Sigmoid colon (tissue), 7 donors: ENCODE measurements around the gene P2RY14. TPM values are rescaled to one million over a fixed set of nuclear protein-coding genes. Genes with fewer than 3 reads are reported as not detected.
"Not testable (repeated sequence)": the region's sequence is repeated elsewhere in the genome, so short reads cannot be mapped to it uniquely, and the experiment has no call there.

Source experiments
- DNase-seq: peaks from one replicate; pipeline ENCODE4 v3.0.0-alpha.2; 2019
- H3K27ac ChIP-seq, 4 donors: fragments of 200-600 bp; sonication (generic); one replicate each; pipeline ENCODE4 v1.5.1; 2016 to 2019; ENCODE audit warnings: mild to moderate bottlenecking in 1 of 4
- H3K27me3 ChIP-seq, 3 donors: fragments of 200-600 bp; sonication (generic); one replicate each; pipeline ENCODE4 v1.5.1; 2019; ENCODE audit warnings: mild to moderate bottlenecking in 1 of 3
- H3K36me3 ChIP-seq, 4 donors: fragments of 200-600 bp; sonication (generic); one replicate each; pipeline ENCODE4 v1.5.1; 2016 to 2019
- H3K4me1 ChIP-seq, 4 donors: fragments of 200-600 bp; sonication (generic); one replicate each; pipeline ENCODE4 v1.5.1; 2017 to 2019
- H3K4me3 ChIP-seq, 4 donors: fragments of 200-600 bp; sonication (generic); one replicate each; pipeline ENCODE4 v1.5.1; 2017 to 2019; ENCODE audit warnings: mild to moderate bottlenecking in 2 of 4, moderate library complexity in 1 of 4
- H3K9me3 ChIP-seq, 4 donors: fragments of 200-600 bp in 3 of 4; sonication (generic) in 3 of 4; one replicate each; pipeline versions ENCODE4 v1.5.1 to v1.6.1; 2013 to 2019
- EP300 ChIP-seq, 4 donors: sonication (generic); formaldehyde crosslinking; IDR thresholded peaks; one replicate each; pipeline ENCODE4 v1.6.1; 2017; ENCODE audit warnings: antibody characterized with exemption in 4 of 4
- POLR2A ChIP-seq, 2 donors: fragments of 450-650 bp; IDR thresholded peaks; one replicate each; pipeline ENCODE4 v1.6.1; 2016; ENCODE audit warnings: antibody characterized with exemption in 2 of 2, mild to moderate bottlenecking in 2 of 2, moderate library complexity in 2 of 2
- POLR2AphosphoS5 ChIP-seq, 4 donors: sonication (generic); formaldehyde crosslinking; IDR thresholded peaks; one replicate each; pipeline ENCODE4 v1.6.1; 2017; ENCODE audit warnings: antibody characterized with exemption in 4 of 4
- WGBS, 2 donors: extraction: QIAGEN DNeasy Blood & Tissue Kit; methylation state at CpG; one replicate each; pipeline ENCODE4 v1.1.7; 2013; 5-methylcytosine and 5-hydroxymethylcytosine counted together
- intact Hi-C: fragments of 100-400 bp; cut with DNase I; formaldehyde crosslinking; loops from one replicate; pipeline ENCODE4 v1.15.1; 2023
- polyA plus RNA-seq, 3 donors: library from polyadenylated mRNA; stranded (reverse); fragments of 200-250 nt; gene quantifications; one replicate each; pipeline ENCODE4 v1.2.3, GENCODE V29; 2013
- total RNA-seq, 4 donors: library from RNA; depleted of rRNA; stranded (reverse); fragments of >200 nt; gene quantifications; one replicate each; pipeline ENCODE4 v1.1.0, GENCODE V29; 2016
- TF ChIP-seq, protein P1 (sequence below), 4 experiments: fragments of 450-650 bp in 3 of 4; fragments of 200-600 bp in 1 of 4; IDR thresholded peaks; one replicate each; pipeline ENCODE4 v1.5.1; 2016 to 2019; ENCODE audit warnings: antibody characterized with exemption in 4 of 4, mild to moderate bottlenecking in 3 of 4, moderate library complexity in 2 of 4
- donor health status: healthy with polysubstance abuse.
- donor health status: Bipolar disorder and iron deficiency.
- donor health status: healthy.

The P2RY14 gene
- total and polyA plus RNA-seq, 7 donors = 2.5 to 26.7 (median 6.5) TPM

DNA sequence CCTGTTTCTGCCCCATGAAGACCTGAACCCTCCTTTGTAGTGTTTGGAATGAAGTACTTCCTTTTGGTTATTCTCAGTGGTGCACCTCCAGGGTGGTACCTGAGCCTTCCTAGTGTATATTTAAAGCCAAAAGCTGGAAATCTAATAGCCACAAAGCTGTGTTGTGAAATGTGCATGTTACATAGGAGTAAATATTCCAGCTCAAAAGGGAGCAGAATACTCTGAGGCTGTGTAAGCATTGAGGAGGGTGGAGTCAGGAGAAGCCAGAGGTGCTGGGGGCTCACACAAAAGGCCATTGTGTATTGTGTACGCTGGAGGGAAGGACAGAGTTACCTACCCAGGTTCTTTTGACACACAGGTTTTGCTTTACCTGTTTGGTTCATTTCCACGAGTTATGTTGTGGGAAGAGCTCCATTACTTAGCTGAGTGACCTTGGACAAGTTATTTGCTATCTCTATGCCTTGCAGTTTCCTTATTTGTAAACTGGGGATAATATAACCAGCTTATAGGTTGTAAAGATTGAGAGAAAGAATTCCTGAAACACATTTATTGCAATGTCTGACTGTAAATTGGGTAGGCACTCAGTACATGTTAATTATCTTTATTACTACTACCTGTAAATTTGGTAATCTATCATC, 100.0 kb downstream of the P2RY14 start:
- H3K9me3 ChIP-seq = no peaks in the 10 kb centered on the region
- intact Hi-C loops = no loop called here
- H3K4me1 ChIP-seq = no peaks in the 10 kb centered on the region
- no peaks in the 10 kb centered on the region for H3K36me3 ChIP-seq
- WGBS, 2 donors = 21 to 75% methylated on average over 2 of the region's 2 CpGs
- DNase-seq = no peak
- H3K27ac ChIP-seq = no peak overlapping the region
- no peaks in the 10 kb centered on the region for H3K27me3 ChIP-seq
- no peak overlapping the region for H3K4me3 ChIP-seq
- TF ChIP-seq, protein P1, sequence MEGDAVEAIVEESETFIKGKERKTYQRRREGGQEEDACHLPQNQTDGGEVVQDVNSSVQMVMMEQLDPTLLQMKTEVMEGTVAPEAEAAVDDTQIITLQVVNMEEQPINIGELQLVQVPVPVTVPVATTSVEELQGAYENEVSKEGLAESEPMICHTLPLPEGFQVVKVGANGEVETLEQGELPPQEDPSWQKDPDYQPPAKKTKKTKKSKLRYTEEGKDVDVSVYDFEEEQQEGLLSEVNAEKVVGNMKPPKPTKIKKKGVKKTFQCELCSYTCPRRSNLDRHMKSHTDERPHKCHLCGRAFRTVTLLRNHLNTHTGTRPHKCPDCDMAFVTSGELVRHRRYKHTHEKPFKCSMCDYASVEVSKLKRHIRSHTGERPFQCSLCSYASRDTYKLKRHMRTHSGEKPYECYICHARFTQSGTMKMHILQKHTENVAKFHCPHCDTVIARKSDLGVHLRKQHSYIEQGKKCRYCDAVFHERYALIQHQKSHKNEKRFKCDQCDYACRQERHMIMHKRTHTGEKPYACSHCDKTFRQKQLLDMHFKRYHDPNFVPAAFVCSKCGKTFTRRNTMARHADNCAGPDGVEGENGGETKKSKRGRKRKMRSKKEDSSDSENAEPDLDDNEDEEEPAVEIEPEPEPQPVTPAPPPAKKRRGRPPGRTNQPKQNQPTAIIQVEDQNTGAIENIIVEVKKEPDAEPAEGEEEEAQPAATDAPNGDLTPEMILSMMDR (IDR thresholded peaks at IDR 0.05) = no peak
- TF ChIP-seq POLR2AphosphoS5 (IDR thresholded peaks at IDR 0.05) = no peak
- TF ChIP-seq POLR2A (IDR thresholded peaks at IDR 0.05) = no peak
- no peak for TF ChIP-seq EP300 (IDR thresholded peaks at IDR 0.05)

DNA sequence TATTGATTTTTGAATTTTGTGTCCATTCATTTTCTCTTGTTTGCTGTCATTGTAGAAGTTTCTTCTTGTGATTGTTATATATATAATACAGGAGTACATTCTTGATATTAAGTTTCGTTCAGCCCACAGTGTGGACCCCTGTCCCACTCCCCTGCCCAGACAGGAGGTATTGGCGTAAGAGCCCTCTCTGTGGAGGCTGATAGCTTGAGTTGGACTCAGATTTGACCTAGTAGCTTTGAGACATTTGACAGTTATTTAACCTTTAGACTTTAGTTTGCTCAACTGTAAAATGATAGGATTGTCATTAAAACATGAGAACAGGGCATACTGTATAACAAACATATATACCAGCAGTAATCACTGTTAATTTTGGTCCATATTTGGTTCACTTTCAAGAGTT, 102.4 kb downstream of the P2RY14 start:
- Histone ChIP-seq H3K4me3 (no peak overlapping the region), H3K36me3 (no peaks in the 10 kb centered on the region), H3K4me1 (no peaks in the 10 kb centered on the region), H3K27ac (no peak overlapping the region), H3K27me3 (no peaks in the 10 kb centered on the region), H3K9me3 (no peaks in the 10 kb centered on the region)
- WGBS, 2 donors = 94 to 95% methylated on average over 2 of the region's 2 CpGs
- intact Hi-C loops = no loop called here
- DNase-seq = no peak
- no peak for TF ChIP-seq EP300 (IDR thresholded peaks at IDR 0.05)
- no peak for TF ChIP-seq POLR2AphosphoS5 (IDR thresholded peaks at IDR 0.05)
- no peak for TF ChIP-seq POLR2A (IDR thresholded peaks at IDR 0.05)
- TF ChIP-seq, protein P1 (IDR thresholded peaks at IDR 0.05) = no peak

DNA sequence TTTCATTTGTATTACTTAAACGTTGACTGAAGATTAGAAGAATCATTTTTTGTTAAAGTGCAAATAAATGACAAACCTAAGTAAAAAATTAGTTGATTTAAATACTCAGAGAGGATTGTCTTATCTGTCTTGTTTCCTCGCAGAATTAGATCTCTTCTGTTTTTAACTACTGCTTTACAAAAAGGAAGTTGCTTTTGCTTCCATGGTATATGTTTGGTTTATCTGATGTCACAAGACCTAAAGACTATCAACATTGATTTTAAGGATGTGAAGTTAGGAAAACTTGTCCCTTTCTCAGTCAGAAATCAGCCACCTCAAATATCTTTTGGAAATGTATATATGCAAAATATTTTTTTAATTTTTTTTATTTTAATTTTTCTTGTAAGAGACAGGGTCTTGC, 104.0 kb downstream of the P2RY14 start:
- TF ChIP-seq POLR2A (IDR thresholded peaks at IDR 0.05) (no peak), POLR2AphosphoS5 (IDR thresholded peaks at IDR 0.05) (no peak), EP300 (IDR thresholded peaks at IDR 0.05) (no peak)
- TF ChIP-seq, protein P1 (IDR thresholded peaks at IDR 0.05) = no peak
- no peaks in the 10 kb centered on the region for H3K27me3 ChIP-seq
- no peaks in the 10 kb centered on the region for H3K4me1 ChIP-seq
- intact Hi-C loops = no loop called here
- no peaks in the 10 kb centered on the region for H3K9me3 ChIP-seq
- DNase-seq = no peak
- 63 to 73% methylated on average over 2 of the region's 2 CpGs for WGBS, 2 donors
- no peaks in the 10 kb centered on the region for H3K36me3 ChIP-seq
- H3K27ac ChIP-seq = no peak overlapping the region
- H3K4me3 ChIP-seq = no peak overlapping the region

DNA sequence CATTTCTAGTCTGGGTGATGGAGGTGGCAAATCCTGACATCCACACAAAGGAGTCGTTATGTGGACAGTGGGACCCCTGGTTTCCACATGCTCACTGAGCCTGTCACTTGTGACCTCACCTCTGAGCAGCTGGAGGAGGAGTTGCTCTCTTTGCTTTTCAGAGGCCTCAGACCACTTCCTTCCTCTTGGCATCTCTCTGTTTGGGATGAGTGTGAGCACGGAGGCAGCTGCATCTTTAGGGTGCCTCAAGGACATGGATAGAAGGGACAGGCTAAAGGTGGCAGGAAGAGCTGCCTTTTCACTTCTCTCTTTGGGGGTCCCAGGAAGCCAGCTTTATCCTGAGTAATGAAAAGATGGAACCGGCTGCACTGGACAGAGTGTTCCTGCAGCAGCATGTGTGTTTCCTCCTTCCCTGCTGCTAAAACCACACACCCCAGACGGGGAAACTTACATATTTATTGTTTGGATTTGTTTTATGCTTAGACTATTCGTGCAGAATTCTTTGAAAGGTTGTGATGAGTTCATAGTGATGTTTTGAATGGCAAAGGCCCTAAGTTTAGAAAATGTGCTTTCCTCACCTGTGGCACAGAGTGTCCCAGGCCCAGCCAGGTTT, 107.1 kb downstream of the P2RY14 start:
- no peaks in the 10 kb centered on the region for H3K27me3 ChIP-seq
- no peak for TF ChIP-seq POLR2A (IDR thresholded peaks at IDR 0.05)
- TF ChIP-seq POLR2AphosphoS5 (IDR thresholded peaks at IDR 0.05) = peak in 1 of 4 donors; percentile 16
- peak in 1 of 4 donors; percentile 62 for TF ChIP-seq EP300 (IDR thresholded peaks at IDR 0.05)
- TF ChIP-seq, protein P1 (IDR thresholded peaks at IDR 0.05) = no peak
- peak overlapping the region in 3 of 4 donors; percentile 28 to 51 (median 48) for H3K27ac ChIP-seq
- no peak overlapping the region for H3K4me3 ChIP-seq
- WGBS, 2 donors = 29 to 50% methylated on average over 5 of the region's 5 CpGs
- H3K9me3 ChIP-seq = no peaks in the 10 kb centered on the region
- peak; percentile 64 for DNase-seq
- no peaks in the 10 kb centered on the region for H3K4me1 ChIP-seq
- intact Hi-C loops = no loop called here
- no peaks in the 10 kb centered on the region for H3K36me3 ChIP-seq

DNA sequence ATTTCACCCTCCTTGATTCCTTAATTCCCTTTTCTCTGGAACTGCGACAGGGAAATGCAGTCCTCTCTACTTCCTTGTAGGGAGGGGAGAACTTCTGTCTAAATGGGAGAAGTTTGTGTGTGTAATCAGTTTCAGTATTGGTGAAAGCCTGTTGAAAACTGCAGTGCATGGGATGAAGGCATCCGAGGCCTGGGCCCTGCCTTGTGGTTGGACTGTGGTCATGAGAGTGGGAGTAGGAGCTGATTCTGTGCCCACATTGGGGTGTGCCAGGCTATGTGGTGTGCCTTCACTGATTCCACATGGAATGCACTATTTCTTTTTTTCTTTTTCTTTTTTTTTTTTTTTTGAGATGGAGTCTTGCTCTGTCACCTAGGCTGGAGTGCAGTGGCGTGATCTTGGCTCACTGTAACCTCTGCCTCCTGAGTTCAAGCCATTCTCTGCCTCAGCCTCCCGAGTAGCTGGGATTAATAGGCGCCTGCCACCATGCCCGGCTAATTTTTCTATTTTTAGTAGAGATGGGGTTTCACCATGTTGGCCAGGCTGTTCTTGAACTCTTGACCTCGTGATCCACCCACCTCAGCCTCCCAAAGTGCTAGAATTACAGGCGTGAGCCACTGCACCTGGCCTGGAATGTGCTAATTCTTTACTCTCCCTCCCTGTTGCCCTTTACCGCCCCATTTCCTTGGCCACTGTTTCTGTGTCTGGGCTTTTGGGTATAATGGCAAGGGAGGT, 108.2 kb downstream of the P2RY14 start:
- H3K36me3 ChIP-seq, H3K9me3 ChIP-seq, H3K4me3 ChIP-seq, H3K27me3 ChIP-seq, H3K4me1 ChIP-seq: not testable (repeated sequence)
- intact Hi-C loops = loop anchor here (5.0 to 10.0 kb wide), 3 partner anchors 57 to 745 kb away; partner anchors contain the start of gene P2RY13
- 65 to 75% methylated on average over 9 of the region's 9 CpGs for WGBS, 2 donors
- peak overlapping the region; percentile 41 to 51 (median 47) for H3K27ac ChIP-seq
- DNase-seq = peak; percentile 76
